ENCODE measurements around the gene SH3PXD2B. TPM values are rescaled to one million over a fixed set of nuclear protein-coding genes. Genes with fewer than 3 reads are reported as not detected.

SH3PXD2B gene
- total RNA-seq, 1 donor from 2014 or later, result 46.2 TPM

DNA sequence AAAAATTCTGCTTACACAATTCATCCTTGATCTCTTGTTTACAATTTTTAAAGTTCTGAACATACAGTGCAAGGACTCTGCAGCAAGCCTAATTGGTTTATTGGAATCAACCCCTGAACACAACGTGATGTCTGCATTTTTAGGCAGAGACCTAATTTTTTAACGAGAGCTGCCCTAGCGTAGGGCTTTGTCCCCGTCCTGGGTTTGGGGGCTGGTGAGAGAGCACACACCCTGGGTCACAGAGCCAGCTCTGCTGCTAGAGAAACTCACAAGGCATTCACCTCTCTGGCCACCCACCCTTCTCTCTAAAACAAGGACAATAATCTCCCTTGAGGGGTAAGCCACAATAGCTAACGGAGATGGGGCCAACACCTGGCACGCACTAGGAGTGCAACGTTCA is 28.2 kb downstream of the SH3PXD2B start:
- H3K27me3 ChIP-seq, result no peaks in the 10 kb centered on the region
- no peak overlapping the region for H3K4me3 ChIP-seq
- intact Hi-C loops (cut with DNase I), result no loop called here
- H3K4me1 ChIP-seq, result peaks cover 48% of the 10 kb centered on the region
- no peaks in the 10 kb centered on the region for H3K9me3 ChIP-seq
- H3K36me3 ChIP-seq, result peaks cover 3% of the 10 kb centered on the region
- peak overlapping the region; percentile 66 for H3K27ac ChIP-seq
- DNase-seq (no peak), ATAC-seq (no peak)
- TF ChIP-seq CTCF (IDR thresholded peaks at IDR 0.05), result no peak

DNA sequence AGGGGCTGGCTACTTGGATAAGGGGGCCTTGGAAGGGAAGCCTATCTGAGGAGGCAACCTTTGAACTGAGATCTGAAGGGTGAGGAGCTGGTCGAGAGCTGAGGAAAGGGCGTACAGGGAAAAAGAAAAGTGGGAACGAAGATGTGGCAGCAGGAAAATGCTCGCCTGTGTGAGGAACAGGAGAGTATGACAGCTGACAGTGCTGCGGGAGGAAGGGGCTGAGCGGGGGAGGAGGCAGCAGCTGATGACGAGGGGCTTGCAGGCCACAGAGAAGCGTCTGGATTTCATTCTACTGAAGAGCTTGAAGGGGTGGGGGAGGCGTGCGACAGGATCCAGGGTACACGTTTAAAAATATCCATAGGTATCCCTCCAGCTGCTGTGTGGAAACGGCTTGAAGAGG is 28.9 kb downstream of the SH3PXD2B start:
- H3K4me1 ChIP-seq, result peaks cover 48% of the 10 kb centered on the region
- no peak for ATAC-seq
- DNase-seq, result no peak
- no peaks in the 10 kb centered on the region for H3K9me3 ChIP-seq
- peaks cover 3% of the 10 kb centered on the region for H3K36me3 ChIP-seq
- intact Hi-C loops (cut with DNase I), result no loop called here
- TF ChIP-seq CTCF (IDR thresholded peaks at IDR 0.05), result no peak
- no peaks in the 10 kb centered on the region for H3K27me3 ChIP-seq
- H3K27ac ChIP-seq, result peak overlapping the region; percentile 51
- no peak overlapping the region for H3K4me3 ChIP-seq

- intact Hi-C loops (cut with DNase I), result no loop called here
- H3K4me1 ChIP-seq, result peaks cover 48% of the 10 kb centered on the region
- peak overlapping the region; percentile 51 for H3K27ac ChIP-seq
Measured at GRCh38 chr5:172424808-172425207, 29.5 kb downstream of the SH3PXD2B start.

DNA sequence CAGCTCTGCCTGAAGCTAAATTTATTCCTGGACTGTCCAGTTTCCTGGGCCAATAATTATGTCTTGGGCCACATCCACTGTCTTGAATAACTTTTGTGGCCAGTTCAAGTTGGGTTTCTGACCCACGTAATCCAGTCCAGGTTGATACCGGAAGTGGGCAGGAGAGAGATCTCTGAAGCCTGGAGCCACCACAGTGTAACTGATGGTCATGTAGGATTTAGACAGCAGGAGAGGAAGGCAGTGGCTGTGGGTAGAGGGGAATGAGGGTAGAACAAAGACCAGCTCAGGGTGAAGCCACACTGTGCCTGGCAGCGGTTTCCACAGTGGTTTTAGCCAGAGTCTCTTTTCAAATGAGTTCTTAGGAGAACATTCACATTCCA is 30.2 kb downstream of the SH3PXD2B start:
- Histone ChIP-seq H3K36me3 (peaks cover 3% of the 10 kb centered on the region), H3K27ac (peak overlapping the region; percentile 51), H3K4me3 (no peak overlapping the region), H3K9me3 (no peaks in the 10 kb centered on the region), H3K4me1 (peaks cover 52% of the 10 kb centered on the region), H3K27me3 (no peaks in the 10 kb centered on the region)
- DNase-seq (no peak), ATAC-seq (no peak)
- intact Hi-C loops (cut with DNase I), result no loop called here
- no peak for TF ChIP-seq CTCF (IDR thresholded peaks at IDR 0.05)

More at GRCh38 chr5:172424808-172425207, 29.5 kb downstream of the SH3PXD2B start:
- peaks cover 3% of the 10 kb centered on the region for H3K36me3 ChIP-seq
- no peak for TF ChIP-seq CTCF (IDR thresholded peaks at IDR 0.05)
- DNase-seq (no peak), ATAC-seq (no peak)
- H3K27me3 ChIP-seq, result no peaks in the 10 kb centered on the region
- no peak overlapping the region for H3K4me3 ChIP-seq
- H3K9me3 ChIP-seq, result no peaks in the 10 kb centered on the region

DNA sequence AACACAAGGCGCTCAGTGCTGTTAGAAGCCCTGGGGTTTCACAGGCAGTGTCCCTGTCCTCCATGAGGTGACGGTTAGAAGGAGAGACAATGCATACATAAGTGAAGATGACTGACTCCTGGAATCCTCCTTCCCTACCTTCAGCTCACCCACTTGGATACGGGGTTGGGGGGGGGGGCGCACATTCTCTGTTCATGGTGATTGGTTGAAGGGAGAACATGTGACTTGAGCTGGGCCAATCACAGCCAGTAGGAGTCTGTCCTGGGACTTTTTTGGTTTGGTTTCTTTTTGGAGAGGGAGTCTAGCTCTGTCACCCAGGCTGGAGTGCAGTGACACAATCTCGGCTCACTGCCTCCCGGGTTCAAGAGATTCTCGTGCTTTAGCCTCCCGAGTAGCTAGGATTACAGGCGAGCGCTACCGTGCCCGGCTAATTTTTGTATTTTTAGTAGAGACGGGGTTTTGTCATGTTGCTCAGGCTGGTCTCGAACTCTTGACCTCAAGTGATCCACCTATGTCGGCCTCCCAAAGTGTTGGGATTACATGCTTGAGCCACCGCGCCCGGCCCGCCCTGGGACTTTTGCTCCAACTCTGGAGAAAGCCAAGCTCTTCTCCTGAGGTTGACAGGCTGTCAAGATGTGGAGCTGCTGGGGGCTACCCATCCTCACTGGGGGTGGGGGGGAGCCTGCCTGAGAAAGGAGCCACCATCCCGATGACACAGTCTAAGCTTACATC is 30.8 kb downstream of the SH3PXD2B start:
- intact Hi-C loops (cut with DNase I), result no loop called here
- Histone ChIP-seq H3K4me1 (peaks cover 52% of the 10 kb centered on the region), H3K27ac (peak overlapping the region; percentile 51), H3K4me3 (no peak overlapping the region), H3K9me3 (no peaks in the 10 kb centered on the region), H3K36me3 (peaks cover 3% of the 10 kb centered on the region), H3K27me3 (no peaks in the 10 kb centered on the region)
- no peak for DNase-seq
- ATAC-seq, result no peak
- TF ChIP-seq CTCF (IDR thresholded peaks at IDR 0.05), result no peak
